ENCODE data around the gene ZNF454. TPM values are rescaled to one million over a fixed set of nuclear protein-coding genes. Genes with fewer than 3 reads are reported as not detected.

ZNF454 gene
- total RNA-seq = 0.86 and 2.0 TPM in 2 replicates

GRCh38 chr5:178940569-178941360 lies at the start of gene ZNF454:
TSS of gene ZNF454 (plus strand) at chr5:178941198. CDS start at chr5:178942792, 1,594 bp downstream.

GRCh38 chr5:178895615-178896571 lies 45.1 kb upstream of the ZNF454 start, which contains the start of gene ZFP2:
TSS of gene ZFP2 (plus strand) at chr5:178895913. CDS start at chr5:178931314, 35,401 bp downstream.

GRCh38 chr5:178994580-178995340 lies 53.8 kb downstream of the ZNF454 start, which contains the start of gene GRM6:
TSS of gene GRM6 (minus strand) at chr5:178995320. CDS start at chr5:178994944, 376 bp downstream.

Other genes with a start within 250 kb of the ZNF454 start
- 6.2 and 7.7 TPM in 2 replicates for gene ZNF354A, start 210.5 kb upstream of the ZNF454 start, total RNA-seq
- gene ZNF354B, start 81.2 kb upstream of the ZNF454 start, total RNA-seq = 7.7 and 9.0 TPM in 2 replicates
- gene ZFP2, start 45.3 kb upstream of the ZNF454 start, total RNA-seq = under 0.01 and 0.22 TPM in 2 replicates
- gene GRM6, start 54.1 kb downstream of the ZNF454 start, total RNA-seq = not detected in 2 replicates
- gene ZNF879, start 82.6 kb downstream of the ZNF454 start, total RNA-seq = 2.6 and 3.3 TPM in 2 replicates
- gene ZNF354C, start 119.2 kb downstream of the ZNF454 start, total RNA-seq = 3.9 and 7.0 TPM in 2 replicates